Keratinocyte (primary cell): Measurements from ENCODE around the gene SLC7A14. TPM values are rescaled to one million over a fixed set of nuclear protein-coding genes. Genes with fewer than 3 reads are reported as not detected.

Experiments
- DNase-seq: peaks from one replicate; pipeline ENCODE4 v3.0.0-alpha.2; 2011; ENCODE audit warnings: low read depth, missing footprints, low spot score
- FAIRE-seq: peaks from 2 replicates; lab custom pipeline; 2011; peaks lifted over from hg19 to GRCh38; lab: Jason Lieb, UNC
- H2AFZ ChIP-seq: 2 replicates; pipeline ENCODE4 v1.6.0; 2012; ENCODE audit warnings: low read length, control low read depth, inconsistent platforms; ENCODE audit not compliant: control insufficient read depth
- H3K27ac ChIP-seq: 2 replicates; pipeline ENCODE4 v1.5.1; 2011; ENCODE audit warnings: low read length; ENCODE audit not compliant: control insufficient read depth, insufficient read depth
- H3K27me3 ChIP-seq: 3 replicates; pipeline ENCODE4 v1.6.0; 2011; ENCODE audit warnings: low read length; ENCODE audit not compliant: control insufficient read depth, insufficient read depth; ENCODE audit errors: extremely low read depth
- H3K36me3 ChIP-seq, 2 experiments: 2 replicates in 1 of 2; 3 replicates in 1 of 2; pipeline ENCODE4 v1.5.1; 2011; ENCODE audit warnings: low read length in 2 of 2, mild to moderate bottlenecking in 1 of 2; ENCODE audit not compliant: control insufficient read depth in 2 of 2, insufficient read depth in 2 of 2; ENCODE audit errors: extremely low read depth in 1 of 2
- H3K4me1 ChIP-seq: 3 replicates; pipeline ENCODE4 v1.5.1; 2011; ENCODE audit warnings: low read length; ENCODE audit not compliant: control insufficient read depth, insufficient read depth; ENCODE audit errors: extremely low read depth
- H3K4me2 ChIP-seq: 3 replicates; pipeline ENCODE4 v1.6.0; 2011; ENCODE audit warnings: low read depth, low read length; ENCODE audit not compliant: control insufficient read depth, insufficient read depth; ENCODE audit errors: extremely low read depth
- H3K4me3 ChIP-seq, 3 experiments: fragments of 200-600 bp in 1 of 3; sonication (generic) in 1 of 3; 2 replicates in 2 of 3; 3 replicates in 1 of 3; pipeline ENCODE4 v1.5.1; 2011 to 2016; ENCODE audit warnings: low read length in 3 of 3, mild to moderate bottlenecking in 3 of 3, control low read depth in 2 of 3, inconsistent platforms in 1 of 3, low read depth in 1 of 3, mixed read lengths in 1 of 3, mixed run types in 1 of 3, moderate library complexity in 1 of 3; ENCODE audit not compliant: control insufficient read depth in 2 of 3, insufficient read depth in 2 of 3; ENCODE audit errors: extremely low read depth in 1 of 3
- H3K79me2 ChIP-seq: 2 replicates; pipeline ENCODE4 v1.6.0; 2012; ENCODE audit warnings: low read length; ENCODE audit not compliant: control insufficient read depth, insufficient read depth
- H3K9ac ChIP-seq: 3 replicates; pipeline ENCODE4 v1.6.0; 2011; ENCODE audit warnings: low read length; ENCODE audit not compliant: control insufficient read depth, insufficient read depth; ENCODE audit errors: extremely low read depth
- H3K9me1 ChIP-seq: 3 replicates; pipeline ENCODE4 v1.6.0; 2011; ENCODE audit warnings: low read length; ENCODE audit not compliant: control insufficient read depth, insufficient read depth; ENCODE audit errors: extremely low read depth
- H3K9me3 ChIP-seq: 2 replicates; pipeline ENCODE4 v1.5.1; 2012; ENCODE audit warnings: low read depth, low read length; ENCODE audit not compliant: control insufficient read depth
- H4K20me1 ChIP-seq: 3 replicates; pipeline ENCODE4 v1.6.0; 2011; ENCODE audit warnings: low read length; ENCODE audit not compliant: control insufficient read depth, insufficient read depth; ENCODE audit errors: extremely low read depth
- CTCF ChIP-seq, 3 experiments: IDR thresholded peaks in 1 of 3; conservative IDR thresholded peaks in 1 of 3; optimal IDR thresholded peaks in 1 of 3; 2 replicates in 2 of 3; 3 replicates in 1 of 3; pipeline versions ENCODE3 to v1.5.1; 2011; ENCODE audit warnings: low read length in 3 of 3, mild to moderate bottlenecking in 3 of 3, moderate library complexity in 2 of 3, control low read depth in 1 of 3, inconsistent platforms in 1 of 3; ENCODE audit not compliant: insufficient read depth in 2 of 3; ENCODE audit errors: extremely low read depth in 1 of 3
- EZH2 ChIP-seq: IDR thresholded peaks from one replicate; pipeline ENCODE4 v1.6.1; 2012; ENCODE audit warnings: inconsistent platforms, mild to moderate bottlenecking, low read length, moderate library complexity
- dilution Hi-C: fragments of 300-500 bp; cut with MboI; formaldehyde crosslinking; loops from one replicate; pipeline ENCODE4 v1.7.0; 2020; ENCODE audit warnings: low sequenced_read_pairs; ENCODE audit not compliant: extremely low pct_ligation_motif_present
- polyA plus RNA-seq, 5 experiments: library from polyadenylated mRNA; depleted of rRNA in 3 of 5; stranded (reverse) in 3 of 5; stranded (forward) in 1 of 5; unstranded in 1 of 5; fragments of >200 nt; gene quantifications; 1 replicate in 1 of 5; 2 replicates in 3 of 5; 3 replicates in 1 of 5; pipeline versions ENCODE4 v1.2.1 to v1.2.3, GENCODE V29; 2011 to 2012; ENCODE audit warnings: missing spikeins in 2 of 5, low read depth in 1 of 5, low replicate concordance in 1 of 5

Gene SLC7A14
- polyA plus RNA-seq, 1 donor (not counting 4 experiments of a cell fraction or from before 2014, with no cell fraction given): not detected

GRCh38 chr3:170562080-170562479 is 23.8 kb downstream of the SLC7A14 start:
- TF ChIP-seq CTCF (optimal IDR thresholded peaks at IDR 0.05 in 1 of 3, IDR thresholded peaks at IDR 0.05 in 1 of 3, conservative IDR thresholded peaks at IDR 0.05 in 1 of 3; ENCODE audit: extremely low read depth in 1 of 3, insufficient read depth in 2 of 3, low read length in 3 of 3) (no peak), EZH2 (no peak)
- no peak overlapping the region for H3K9ac ChIP-seq
- H3K4me3 ChIP-seq: no peak overlapping the region
- H3K9me3 ChIP-seq: no peaks in the 10 kb centered on the region
- FAIRE-seq (no peak), DNase-seq (no peak)
- H3K36me3 ChIP-seq: no peaks in the 10 kb centered on the region
- H2AFZ ChIP-seq: no peak overlapping the region
- no peak overlapping the region for H3K4me2 ChIP-seq
- H3K9me1 ChIP-seq: no peaks in the 10 kb centered on the region
- dilution Hi-C loops: no loop called here
- H3K27ac ChIP-seq: no peak overlapping the region
- no peaks in the 10 kb centered on the region for H3K4me1 ChIP-seq
- no peaks in the 10 kb centered on the region for H3K79me2 ChIP-seq
- no peaks in the 10 kb centered on the region for H4K20me1 ChIP-seq
- H3K27me3 ChIP-seq: no peaks in the 10 kb centered on the region

- no peaks in the 10 kb centered on the region for H3K27me3 ChIP-seq
- no peak overlapping the region for H3K4me2 ChIP-seq
- no peaks in the 10 kb centered on the region for H3K36me3 ChIP-seq
- H3K9me1 ChIP-seq: no peaks in the 10 kb centered on the region
- no peaks in the 10 kb centered on the region for H3K79me2 ChIP-seq
- dilution Hi-C loops: no loop called here
- TF ChIP-seq EZH2: no peak
- TF ChIP-seq CTCF (optimal IDR thresholded peaks at IDR 0.05 in 1 of 3, IDR thresholded peaks at IDR 0.05 in 1 of 3, conservative IDR thresholded peaks at IDR 0.05 in 1 of 3; ENCODE audit: extremely low read depth in 1 of 3, insufficient read depth in 2 of 3, low read length in 3 of 3): no peak
- DNase-seq (no peak), FAIRE-seq (no peak)
- no peak overlapping the region for H2AFZ ChIP-seq
- no peak overlapping the region for H3K4me3 ChIP-seq
- H4K20me1 ChIP-seq: no peaks in the 10 kb centered on the region
- H3K9ac ChIP-seq: no peak overlapping the region
- H3K9me3 ChIP-seq: no peaks in the 10 kb centered on the region
- no peak overlapping the region for H3K27ac ChIP-seq
- no peaks in the 10 kb centered on the region for H3K4me1 ChIP-seq
These were observed 25.0 kb downstream of the SLC7A14 start for GRCh38 chr3:170560717-170561382.
